Measurements from ENCODE around the gene APPL2. TPM values are rescaled to one million over a fixed set of nuclear protein-coding genes. Genes with fewer than 3 reads are reported as not detected.
A peak's percentile ranks its signal among the peaks of the same experiment; 100 is the strongest.

APPL2 gene
- total RNA-seq, 6 experiments from 2014 or later, result 10.2 to 23.2 (median 16.5) TPM

GRCh38 chr12:105177208-105177607 is 58.8 kb downstream of the APPL2 start:
- DNase-seq (no peak), ATAC-seq (no peak)
- intact Hi-C loops (cut with DNase I), result no loop called here
- Histone ChIP-seq H3K4me1 (peaks cover 0 to 2% (median 0%) of the 10 kb centered on the region in 4 donors), H3K9me3 (no peaks in the 10 kb centered on the region), H3K36me3 (peaks cover 0 to 20% (median 5%) of the 10 kb centered on the region in 4 donors), H3K4me3 (no peak overlapping the region), H3K27me3 (no peaks in the 10 kb centered on the region), H3K27ac (no peak overlapping the region)
- TF ChIP-seq, protein P1, sequence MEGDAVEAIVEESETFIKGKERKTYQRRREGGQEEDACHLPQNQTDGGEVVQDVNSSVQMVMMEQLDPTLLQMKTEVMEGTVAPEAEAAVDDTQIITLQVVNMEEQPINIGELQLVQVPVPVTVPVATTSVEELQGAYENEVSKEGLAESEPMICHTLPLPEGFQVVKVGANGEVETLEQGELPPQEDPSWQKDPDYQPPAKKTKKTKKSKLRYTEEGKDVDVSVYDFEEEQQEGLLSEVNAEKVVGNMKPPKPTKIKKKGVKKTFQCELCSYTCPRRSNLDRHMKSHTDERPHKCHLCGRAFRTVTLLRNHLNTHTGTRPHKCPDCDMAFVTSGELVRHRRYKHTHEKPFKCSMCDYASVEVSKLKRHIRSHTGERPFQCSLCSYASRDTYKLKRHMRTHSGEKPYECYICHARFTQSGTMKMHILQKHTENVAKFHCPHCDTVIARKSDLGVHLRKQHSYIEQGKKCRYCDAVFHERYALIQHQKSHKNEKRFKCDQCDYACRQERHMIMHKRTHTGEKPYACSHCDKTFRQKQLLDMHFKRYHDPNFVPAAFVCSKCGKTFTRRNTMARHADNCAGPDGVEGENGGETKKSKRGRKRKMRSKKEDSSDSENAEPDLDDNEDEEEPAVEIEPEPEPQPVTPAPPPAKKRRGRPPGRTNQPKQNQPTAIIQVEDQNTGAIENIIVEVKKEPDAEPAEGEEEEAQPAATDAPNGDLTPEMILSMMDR (IDR thresholded peaks at IDR 0.05), result no peak
- TF ChIP-seq POLR2A (IDR thresholded peaks at IDR 0.05), result no peak
- 97% methylated on average over 4 of the region's 4 CpGs for WGBS (ENCODE audit: insufficient coverage, low coverage, low lambda C conversion rate, missing lambda C conversion rate)

- TF ChIP-seq, protein P1 (IDR thresholded peaks at IDR 0.05), result no peak
- TF ChIP-seq POLR2A (IDR thresholded peaks at IDR 0.05), result no peak
- WGBS (ENCODE audit: insufficient coverage, low coverage, low lambda C conversion rate, missing lambda C conversion rate), result 79% methylated on average over 2 of the region's 2 CpGs
- H3K4me3 ChIP-seq, result no peak overlapping the region
- H3K36me3 ChIP-seq, result peaks cover 0 to 20% (median 5%) of the 10 kb centered on the region in 4 donors
- intact Hi-C loops (cut with DNase I), result no loop called here
- H3K9me3 ChIP-seq, result no peaks in the 10 kb centered on the region
- H3K27ac ChIP-seq, result no peak overlapping the region
- ATAC-seq (no peak), DNase-seq (no peak)
- H3K27me3 ChIP-seq, result no peaks in the 10 kb centered on the region
- peaks cover 0 to 8% (median 0%) of the 10 kb centered on the region in 4 donors for H3K4me1 ChIP-seq
Measured at GRCh38 chr12:105175397-105175990, 60.5 kb downstream of the APPL2 start.

- no peak for DNase-seq
- no peak overlapping the region for H3K4me3 ChIP-seq
- TF ChIP-seq POLR2A (IDR thresholded peaks at IDR 0.05), result no peak
- TF ChIP-seq, protein P1 (IDR thresholded peaks at IDR 0.05), result no peak
- peak; percentile 45 to 85 (median 53) for ATAC-seq
- 43% methylated on average over 6 of the region's 6 CpGs for WGBS (ENCODE audit: insufficient coverage, low coverage, low lambda C conversion rate, missing lambda C conversion rate)
- no peaks in the 10 kb centered on the region for H3K27me3 ChIP-seq
- intact Hi-C loops (cut with DNase I), result no loop called here
- H3K36me3 ChIP-seq, result peaks cover 0 to 32% (median 6%) of the 10 kb centered on the region in 4 donors
- peak overlapping the region in 1 of 3 donors; percentile 2 for H3K27ac ChIP-seq
- H3K4me1 ChIP-seq, result peaks cover 0 to 11% (median 0%) of the 10 kb centered on the region in 4 donors
- no peaks in the 10 kb centered on the region for H3K9me3 ChIP-seq
Measured at GRCh38 chr12:105171691-105172436, 64.1 kb downstream of the APPL2 start.

GRCh38 chr12:105170139-105170538 is 65.8 kb downstream of the APPL2 start:
- intact Hi-C loops (cut with DNase I), result no loop called here
- no peaks in the 10 kb centered on the region for H3K27me3 ChIP-seq
- peaks cover 0 to 35% (median 10%) of the 10 kb centered on the region in 4 donors for H3K36me3 ChIP-seq
- 93% methylated on average over 3 of the region's 3 CpGs for WGBS (ENCODE audit: insufficient coverage, low coverage, low lambda C conversion rate, missing lambda C conversion rate)
- ATAC-seq (no peak), DNase-seq (no peak)
- TF ChIP-seq POLR2A (IDR thresholded peaks at IDR 0.05), result no peak
- TF ChIP-seq, protein P1 (IDR thresholded peaks at IDR 0.05), result no peak
- no peaks in the 10 kb centered on the region for H3K9me3 ChIP-seq
- H3K4me1 ChIP-seq, result peaks cover 0 to 17% (median 0%) of the 10 kb centered on the region in 4 donors
- H3K4me3 ChIP-seq, result no peak overlapping the region
- H3K27ac ChIP-seq, result no peak overlapping the region

Data from right lobe of liver (tissue), 6 donors.